Stimulated activated CD4-positive, alpha-beta T cell treated with anti-CD3 and anti-CD28 coated beads, Interleukin-15, amount 100 ng/mL, for 24 hours (primary cell): ENCODE results near the gene C1GALT1C1L.
"Not testable (repeated sequence)": the region's sequence is repeated elsewhere in the genome, so short reads cannot be mapped to it uniquely, and the experiment has no call there.

Source experiments
- DNase-seq: peaks from one replicate; pipeline ENCODE4 v3.0.0-alpha.2; 2020

Gene C1GALT1C1L

DNA sequence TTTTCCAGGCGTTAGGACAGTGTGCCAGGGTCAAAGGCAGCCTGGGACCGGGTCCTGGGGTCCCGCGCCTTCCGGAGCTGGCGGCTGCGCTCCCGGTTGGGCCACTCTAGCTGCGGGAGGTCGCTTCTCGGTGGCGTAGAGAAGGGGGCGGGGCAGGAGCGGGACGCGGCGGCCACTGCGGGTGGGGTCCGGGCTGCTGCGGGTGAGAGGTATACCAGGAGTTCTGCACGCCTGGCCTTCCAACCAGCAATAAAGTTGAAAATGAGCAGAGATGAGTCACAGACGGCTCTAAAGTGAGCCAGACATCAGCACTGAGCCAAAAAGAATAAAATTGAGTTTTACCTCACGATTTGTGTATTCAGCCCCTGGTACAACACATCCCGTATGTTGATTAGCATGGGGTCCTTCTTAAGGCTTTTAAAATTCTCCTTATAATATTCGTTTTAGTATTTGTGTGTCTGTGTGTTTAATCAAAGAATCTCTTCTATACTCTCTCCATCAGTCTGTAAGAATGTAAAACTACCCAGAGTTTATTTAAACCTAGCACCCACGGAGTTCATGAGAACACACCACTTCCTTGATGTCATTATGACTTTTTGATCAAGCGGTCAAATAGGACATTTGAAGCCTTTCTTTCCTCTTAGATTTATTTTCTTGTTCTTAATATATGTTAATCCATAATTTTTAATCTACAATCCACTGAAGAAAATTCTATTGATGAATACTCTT, at the start of gene C1GALT1C1L:
TSS of gene C1GALT1C1L (minus strand) at position 108 of the 729 bp plus-strand sequence. CDS start at position 1, 107 bp downstream.
- peak; percentile 61 for DNase-seq

GRCh38 chr2:43725711-43726246, 49.5 kb upstream of the C1GALT1C1L start:
- DNase-seq, result no peak

GRCh38 chr2:43724728-43725526, 48.7 kb upstream of the C1GALT1C1L start:
- DNase-seq, result no peak

DNA sequence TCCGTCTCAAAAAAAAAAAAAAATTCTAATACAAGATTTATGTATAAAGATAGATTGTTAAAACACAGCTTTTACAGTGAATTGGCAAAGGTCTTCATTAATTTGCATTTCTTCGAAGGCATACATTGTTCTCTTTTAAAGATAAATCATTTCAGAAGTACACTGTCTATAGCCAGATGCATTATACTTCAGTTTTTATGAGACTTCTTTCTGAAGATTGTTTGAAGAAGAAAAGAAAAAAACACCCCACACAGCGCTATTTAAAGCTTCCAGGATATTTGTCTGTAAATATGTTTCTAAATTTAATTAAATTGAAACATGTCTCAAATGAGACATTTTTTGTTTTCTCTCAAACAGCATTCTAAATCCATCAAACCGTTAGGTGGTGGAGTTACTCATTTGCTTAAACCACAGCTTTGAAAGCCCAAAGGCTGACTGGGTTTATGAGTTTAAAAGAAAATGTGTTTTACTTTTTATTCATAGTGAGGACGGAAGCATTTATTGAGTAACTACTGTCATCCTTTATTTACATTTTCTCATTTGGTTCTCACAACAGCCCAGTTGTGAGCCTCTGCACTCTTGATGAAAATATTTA, 42.4 kb upstream of the C1GALT1C1L start:
- no peak for DNase-seq

- no peak for DNase-seq
Observed at GRCh38 chr2:43717322-43717721, 41.1 kb upstream of the C1GALT1C1L start.

GRCh38 chr2:43715300-43716098, 39.3 kb upstream of the C1GALT1C1L start:
- DNase-seq, result no peak

DNA sequence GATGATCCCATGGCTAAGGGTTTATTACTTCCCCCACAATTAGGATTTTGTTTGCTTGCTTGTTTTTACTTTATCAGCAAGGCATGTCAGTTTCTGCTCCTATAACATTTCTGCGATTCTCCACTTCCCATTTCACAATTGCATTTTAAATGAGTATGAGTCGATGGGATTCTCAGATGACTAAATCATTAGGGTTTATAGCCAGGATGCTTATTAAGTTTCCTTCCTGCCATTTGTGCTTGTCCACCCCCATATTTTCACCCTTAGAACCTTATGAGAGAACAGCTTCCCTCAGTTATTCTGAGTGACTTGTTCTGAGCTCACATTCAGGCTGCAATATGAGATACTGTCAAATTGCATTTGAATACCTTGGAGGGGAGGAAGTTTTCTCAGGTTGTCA, 37.9 kb upstream of the C1GALT1C1L start:
- no peak for DNase-seq

- DNase-seq, result no peak
Observed at GRCh38 chr2:43710866-43711265, 34.6 kb upstream of the C1GALT1C1L start.

DNA sequence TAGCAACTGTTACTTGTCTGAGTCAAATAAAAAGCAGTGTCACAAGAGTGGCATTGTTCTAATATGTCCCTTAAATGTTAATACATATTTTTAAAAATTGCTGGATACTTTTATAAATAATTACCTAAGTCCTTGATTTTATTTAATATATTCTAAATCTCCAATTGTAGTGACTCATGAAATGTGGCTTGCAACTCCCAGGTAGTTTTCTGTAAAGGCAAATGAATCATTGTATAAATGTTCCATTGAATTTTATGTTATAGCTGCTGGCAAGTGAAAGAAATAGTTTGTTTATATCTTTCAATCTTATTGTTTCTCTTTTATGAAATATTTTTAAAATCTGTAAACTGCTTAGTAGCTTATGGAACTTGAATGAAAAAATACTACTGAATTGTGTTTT, 32.7 kb upstream of the C1GALT1C1L start:
- no peak for DNase-seq

DNA sequence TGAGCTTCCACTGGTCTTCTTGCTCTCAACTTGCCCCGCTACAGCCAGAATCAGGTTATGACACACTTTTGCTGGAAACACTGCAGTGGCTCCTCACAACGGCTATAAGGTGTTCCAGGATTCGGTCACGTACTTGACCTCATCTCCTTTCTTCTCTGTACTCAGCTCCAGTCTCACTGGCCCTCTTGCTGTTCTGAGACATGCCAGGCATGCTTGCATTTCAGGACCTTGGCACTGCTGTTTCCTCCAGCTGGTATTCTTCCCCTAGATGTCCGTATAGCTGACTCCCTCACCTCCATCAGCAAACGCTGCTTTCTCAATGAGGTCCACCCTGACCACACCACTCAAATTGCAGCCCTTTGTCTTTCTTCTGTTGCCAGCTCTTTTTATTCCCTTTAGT, 31.9 kb upstream of the C1GALT1C1L start:
- no peak for DNase-seq

GRCh38 chr2:43707255-43708015, 31.2 kb upstream of the C1GALT1C1L start:
- no peak for DNase-seq

- DNase-seq, result no peak
Observed at GRCh38 chr2:43701111-43701510, 24.9 kb upstream of the C1GALT1C1L start.

DNA sequence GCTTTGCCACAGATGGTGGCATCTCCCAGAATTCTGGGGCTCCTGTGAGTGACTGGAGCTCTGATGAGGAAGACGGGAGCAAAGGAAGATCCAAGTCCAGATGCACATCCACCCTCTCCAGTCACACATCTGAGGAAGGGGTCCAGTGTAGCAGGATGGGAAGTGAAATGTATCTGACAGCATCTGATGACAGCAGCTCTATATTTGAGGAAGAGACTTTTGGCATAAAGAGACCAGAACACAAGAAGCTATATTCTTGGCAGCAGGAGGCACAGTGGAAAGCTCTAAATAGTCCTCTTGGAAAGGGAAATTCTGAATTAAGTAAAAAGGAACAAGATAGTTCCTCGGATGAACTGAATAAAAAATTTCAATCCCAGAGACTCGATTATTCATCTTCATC, 23.5 kb upstream of the C1GALT1C1L start:
- DNase-seq, result no peak

DNA sequence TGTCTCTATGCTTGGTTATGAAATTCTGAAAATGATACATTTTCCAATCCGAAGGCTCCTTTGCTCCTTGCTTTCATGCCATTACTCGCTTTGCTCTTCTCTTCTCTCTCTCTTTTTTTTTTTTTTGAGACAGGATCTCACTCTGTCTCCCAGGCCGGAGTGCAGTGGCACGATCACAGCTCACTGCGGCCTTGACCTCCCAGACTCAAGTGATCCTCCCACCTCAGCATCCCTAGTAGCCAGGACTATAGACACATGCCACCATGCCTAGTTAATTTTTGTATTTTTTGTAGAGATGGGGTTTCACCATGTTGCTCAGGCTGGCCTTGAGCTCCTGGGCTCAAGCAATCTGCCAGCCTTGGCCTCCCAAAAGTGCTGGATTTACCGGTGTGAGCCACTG, 21.9 kb upstream of the C1GALT1C1L start:
- not testable (repeated sequence) for DNase-seq

GRCh38 chr2:43692428-43692994, 16.3 kb upstream of the C1GALT1C1L start:
- no peak for DNase-seq

- DNase-seq, result no peak
Observed at GRCh38 chr2:43689999-43690398, 13.8 kb upstream of the C1GALT1C1L start.

DNA sequence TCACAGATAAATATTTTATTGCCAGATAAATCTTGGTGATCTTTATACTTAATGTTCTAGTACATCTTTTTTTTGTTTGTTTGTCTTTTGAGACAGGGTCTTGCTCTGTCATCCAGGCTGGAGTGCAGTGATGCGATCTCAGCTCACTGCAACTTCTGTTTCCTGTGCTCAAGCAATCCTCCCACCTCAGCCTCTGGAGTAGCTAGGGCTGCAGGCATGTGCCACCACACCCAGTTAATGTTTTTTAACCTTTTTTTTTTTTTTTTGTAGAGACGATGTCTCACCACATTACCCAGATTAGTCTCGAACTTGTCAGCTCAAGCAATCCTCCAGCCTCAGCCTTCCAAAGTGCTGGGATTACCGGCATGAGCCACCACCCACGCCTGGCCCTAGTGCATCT, 9.1 kb upstream of the C1GALT1C1L start:
- no peak for DNase-seq

GRCh38 chr2:43677783-43678182, 1.6 kb upstream of the C1GALT1C1L start:
- not testable (repeated sequence) for DNase-seq

GRCh38 chr2:43675646-43676321, 445 bp downstream of the C1GALT1C1L start:
- no peak for DNase-seq

- no peak for DNase-seq
Observed at GRCh38 chr2:43657241-43657640, 19.0 kb downstream of the C1GALT1C1L start.

GRCh38 chr2:43653506-43653905, 22.7 kb downstream of the C1GALT1C1L start:
- no peak for DNase-seq
